Effector memory CD4-positive, alpha-beta T cell (primary cell): ENCODE results near the gene ANKMY1.

Experiments
- DNase-seq, 3 donors: peaks; one replicate each; pipeline ENCODE4 v3.0.0-alpha.2; 2020
- H3K27ac ChIP-seq: 2 replicates; pipeline ENCODE4 v1.7.0; 2013; ENCODE audit warnings: mild to moderate bottlenecking, low read length, moderate library complexity; ENCODE audit not compliant: insufficient read depth, poor library complexity, severe bottlenecking
- H3K27me3 ChIP-seq: replicated peaks from 2 replicates; pipeline ENCODE4 v1.7.0; 2013; ENCODE audit warnings: mild to moderate bottlenecking, low read length; ENCODE audit not compliant: insufficient read depth, control insufficient read depth, poor library complexity, severe bottlenecking
- H3K36me3 ChIP-seq: 2 replicates; pipeline ENCODE4 v1.7.0; 2013; ENCODE audit warnings: mild to moderate bottlenecking, low read length, moderate library complexity; ENCODE audit not compliant: control insufficient read depth, insufficient read depth
- H3K4me1 ChIP-seq: 2 replicates; pipeline ENCODE4 v1.7.0; 2013; ENCODE audit warnings: low read length, mild to moderate bottlenecking; ENCODE audit not compliant: control insufficient read depth, insufficient read depth, poor library complexity, severe bottlenecking
- H3K4me3 ChIP-seq: 2 replicates; pipeline ENCODE4 v1.7.0; 2013; ENCODE audit warnings: low read length, low read depth, mild to moderate bottlenecking; ENCODE audit not compliant: insufficient read depth, poor library complexity, severe bottlenecking
- H3K9me3 ChIP-seq: 2 replicates; pipeline ENCODE4 v1.7.0; 2013; ENCODE audit warnings: mild to moderate bottlenecking, low read length, moderate library complexity; ENCODE audit not compliant: control insufficient read depth

ANKMY1 gene

GRCh38 chr2:240459401-240460252 lies 98.2 kb downstream of the ANKMY1 start:
- no peak overlapping the region for H3K27ac ChIP-seq
- no peak overlapping the region for H3K4me3 ChIP-seq
- peaks cover 17% of the 10 kb centered on the region for H3K27me3 ChIP-seq
- no peak for DNase-seq
- H3K4me1 ChIP-seq = no peaks in the 10 kb centered on the region
- H3K9me3 ChIP-seq = no peaks in the 10 kb centered on the region
- H3K36me3 ChIP-seq = no peaks in the 10 kb centered on the region

GRCh38 chr2:240458900-240459391 lies 98.8 kb downstream of the ANKMY1 start:
- Histone ChIP-seq H3K27me3 (peaks cover 24% of the 10 kb centered on the region), H3K36me3 (no peaks in the 10 kb centered on the region), H3K4me1 (peaks cover 6% of the 10 kb centered on the region), H3K4me3 (no peak overlapping the region), H3K27ac (no peak overlapping the region), H3K9me3 (no peaks in the 10 kb centered on the region)
- no peak for DNase-seq

GRCh38 chr2:240458044-240458899 lies 99.5 kb downstream of the ANKMY1 start:
- no peaks in the 10 kb centered on the region for H3K9me3 ChIP-seq
- H3K36me3 ChIP-seq = no peaks in the 10 kb centered on the region
- H3K27ac ChIP-seq = no peak overlapping the region
- no peak for DNase-seq
- no peak overlapping the region for H3K4me3 ChIP-seq
- peaks cover 28% of the 10 kb centered on the region for H3K27me3 ChIP-seq
- peaks cover 10% of the 10 kb centered on the region for H3K4me1 ChIP-seq

- peaks cover 10% of the 10 kb centered on the region for H3K4me1 ChIP-seq
- no peak overlapping the region for H3K4me3 ChIP-seq
- no peaks in the 10 kb centered on the region for H3K36me3 ChIP-seq
- H3K27ac ChIP-seq = no peak overlapping the region
- H3K27me3 ChIP-seq = peaks cover 28% of the 10 kb centered on the region
- no peak for DNase-seq
- H3K9me3 ChIP-seq = no peaks in the 10 kb centered on the region
These were observed 100.4 kb downstream of the ANKMY1 start for GRCh38 chr2:240457223-240458043.

GRCh38 chr2:240456447-240457222 lies 101.2 kb downstream of the ANKMY1 start:
- no peaks in the 10 kb centered on the region for H3K36me3 ChIP-seq
- no peak overlapping the region for H3K4me3 ChIP-seq
- no peaks in the 10 kb centered on the region for H3K9me3 ChIP-seq
- no peak overlapping the region for H3K27ac ChIP-seq
- no peak for DNase-seq
- H3K4me1 ChIP-seq = peaks cover 17% of the 10 kb centered on the region
- peaks cover 36% of the 10 kb centered on the region for H3K27me3 ChIP-seq

- Histone ChIP-seq H3K9me3 (no peaks in the 10 kb centered on the region), H3K27me3 (peaks cover 41% of the 10 kb centered on the region), H3K4me1 (peaks cover 17% of the 10 kb centered on the region), H3K27ac (no peak overlapping the region), H3K36me3 (no peaks in the 10 kb centered on the region), H3K4me3 (no peak overlapping the region)
- DNase-seq = no peak
These were observed 101.9 kb downstream of the ANKMY1 start for GRCh38 chr2:240455647-240456446.

GRCh38 chr2:240455272-240455646 lies 102.5 kb downstream of the ANKMY1 start:
- Histone ChIP-seq H3K4me1 (peaks cover 17% of the 10 kb centered on the region), H3K27me3 (peaks cover 44% of the 10 kb centered on the region), H3K4me3 (no peak overlapping the region), H3K36me3 (no peaks in the 10 kb centered on the region), H3K27ac (no peak overlapping the region), H3K9me3 (no peaks in the 10 kb centered on the region)
- DNase-seq = no peak

- Histone ChIP-seq H3K27ac (no peak overlapping the region), H3K36me3 (no peaks in the 10 kb centered on the region), H3K27me3 (peaks cover 44% of the 10 kb centered on the region), H3K9me3 (no peaks in the 10 kb centered on the region), H3K4me1 (peaks cover 17% of the 10 kb centered on the region), H3K4me3 (no peak overlapping the region)
- no peak for DNase-seq
These were observed 103.5 kb downstream of the ANKMY1 start for GRCh38 chr2:240454106-240454901.
